CD4-positive, alpha-beta T cell treated with Interleukin-17A for 4 hours (primary cell): Measurements from ENCODE around the gene TTC34.

Source experiments
- DNase-seq: peaks from one replicate; pipeline ENCODE4 v3.0.0-alpha.2; 2020; ENCODE audit warnings: mixed read lengths

Gene TTC34

GRCh38 chr1:2828586-2829250, 27.2 kb upstream of the TTC34 start:
- no peak for DNase-seq

GRCh38 chr1:2826736-2827292, 25.3 kb upstream of the TTC34 start:
- no peak for DNase-seq

- no peak for DNase-seq
Measured at GRCh38 chr1:2826316-2826715, 24.8 kb upstream of the TTC34 start.

- no peak for DNase-seq
Measured at GRCh38 chr1:2825487-2826189, 24.1 kb upstream of the TTC34 start.

GRCh38 chr1:2824999-2825398, 23.5 kb upstream of the TTC34 start:
- DNase-seq: no peak

GRCh38 chr1:2823921-2824610, 22.6 kb upstream of the TTC34 start:
- DNase-seq: no peak

GRCh38 chr1:2822621-2823145, 21.2 kb upstream of the TTC34 start:
- no peak for DNase-seq

GRCh38 chr1:2821966-2822620, 20.6 kb upstream of the TTC34 start:
- peak; percentile 72 for DNase-seq

- DNase-seq: no peak
Measured at GRCh38 chr1:2821373-2821955, 20.0 kb upstream of the TTC34 start.

- DNase-seq: no peak
Measured at GRCh38 chr1:2820731-2821372, 19.4 kb upstream of the TTC34 start.

- DNase-seq: no peak
Measured at GRCh38 chr1:2819831-2820730, 18.6 kb upstream of the TTC34 start.

GRCh38 chr1:2819429-2819828, 17.9 kb upstream of the TTC34 start:
- DNase-seq: no peak

- DNase-seq: no peak
Measured at GRCh38 chr1:2817784-2818564, 16.5 kb upstream of the TTC34 start.

GRCh38 chr1:2816786-2817185, 15.3 kb upstream of the TTC34 start:
- DNase-seq: no peak

- no peak for DNase-seq
Measured at GRCh38 chr1:2815551-2815950, 14.1 kb upstream of the TTC34 start.

GRCh38 chr1:2814511-2815075, 13.1 kb upstream of the TTC34 start:
- no peak for DNase-seq

- DNase-seq: no peak
Measured at GRCh38 chr1:2812939-2813653, 11.6 kb upstream of the TTC34 start.

GRCh38 chr1:2812136-2812535, 10.6 kb upstream of the TTC34 start:
- DNase-seq: no peak

GRCh38 chr1:2811533-2811918, 10.0 kb upstream of the TTC34 start:
- DNase-seq: no peak
